KG1 (cell line): ENCODE measurements around the gene PRR27.
"Not testable (repeated sequence)": the region's sequence is repeated elsewhere in the genome, so short reads cannot be mapped to it uniquely, and the experiment has no call there.

Source experiments
- DNase-seq: peaks from one replicate; lab custom pipeline; 2025; lab: John Stamatoyannopoulos, UW

PRR27 gene

GRCh38 chr4:70203601-70204000, 49.6 kb downstream of the PRR27 start:
- no peak for DNase-seq

- not testable (repeated sequence) for DNase-seq
Observed at GRCh38 chr4:70212752-70213151, 58.7 kb downstream of the PRR27 start.
